ENCODE results near the gene CRABP2.

Gene CRABP2

DNA sequence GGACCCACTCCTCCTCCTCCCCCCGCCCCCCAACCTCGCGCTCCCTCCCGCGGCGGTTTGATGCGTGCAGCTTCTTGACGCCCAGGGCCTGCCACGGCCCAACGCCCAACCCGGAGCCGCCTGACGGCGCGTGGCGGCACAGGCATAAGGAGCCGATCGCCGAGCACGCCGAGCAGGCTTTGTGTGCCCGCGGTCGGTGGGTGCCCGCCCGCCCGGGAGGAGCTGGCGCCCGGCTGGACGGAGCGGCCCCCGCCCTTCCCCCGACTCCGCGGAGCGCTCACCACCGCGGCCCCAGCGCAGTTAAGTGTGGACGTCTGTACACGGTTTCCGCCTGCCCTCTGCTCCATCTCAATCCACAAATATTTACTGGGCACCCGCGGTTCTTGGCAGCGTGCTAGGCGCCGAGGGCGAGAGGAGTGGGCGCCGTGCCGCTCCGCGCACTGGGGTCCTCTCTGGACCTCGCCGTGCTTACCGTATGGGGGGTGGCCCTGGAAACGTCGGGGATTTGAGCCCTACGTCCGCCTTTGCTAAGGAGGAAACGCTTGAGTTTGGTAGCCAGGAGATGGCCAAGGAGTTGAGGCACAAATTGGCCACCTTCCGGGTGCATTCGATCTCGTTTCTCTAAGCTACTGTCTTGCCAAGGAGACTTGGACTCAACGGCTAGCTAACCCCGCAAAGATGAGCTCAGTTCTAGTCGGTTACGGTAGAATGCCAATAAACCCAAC is 46.5 kb upstream of the CRABP2 start:
- Histone ChIP-seq H3K36me3 (ENCODE audit: low read length) (no peaks in the 10 kb centered on the region), H3K9me2 (replicated peaks; ENCODE audit: insufficient read depth, low read length) (no peaks in the 10 kb centered on the region), H4K20me1 (ENCODE audit: low read depth, low read length) (no peaks in the 10 kb centered on the region; the same call in 1 of the 2 replicates), H3K79me2 (ENCODE audit: insufficient read depth, low read length) (peaks cover 50% of the 10 kb centered on the region), H3K9ac (ENCODE audit: low read length) (peak overlapping the region; percentile 86), H3K27me3 (ENCODE audit: low read length) (no peaks in the 10 kb centered on the region), H3K27ac (ENCODE audit: low read depth, low read length) (peak overlapping the region; percentile 70), H3K4me2 (ENCODE audit: low read depth, low read length, poor library complexity, severe bottlenecking) (peak overlapping the region; percentile 84), H3F3A (ENCODE audit: insufficient read depth) (peaks cover 26% of the 10 kb centered on the region), H3K4me3 (ENCODE audit: insufficient read depth, low read length, poor library complexity, severe bottlenecking) (peak overlapping the region; percentile 91), H2AFZ (ENCODE audit: low read depth, low read length, severe bottlenecking) (peak overlapping the region; percentile 11), H3K9me3 (ENCODE audit: insufficient read depth, low read length) (no peaks in the 10 kb centered on the region)
- TF ChIP-seq, protein P1, sequence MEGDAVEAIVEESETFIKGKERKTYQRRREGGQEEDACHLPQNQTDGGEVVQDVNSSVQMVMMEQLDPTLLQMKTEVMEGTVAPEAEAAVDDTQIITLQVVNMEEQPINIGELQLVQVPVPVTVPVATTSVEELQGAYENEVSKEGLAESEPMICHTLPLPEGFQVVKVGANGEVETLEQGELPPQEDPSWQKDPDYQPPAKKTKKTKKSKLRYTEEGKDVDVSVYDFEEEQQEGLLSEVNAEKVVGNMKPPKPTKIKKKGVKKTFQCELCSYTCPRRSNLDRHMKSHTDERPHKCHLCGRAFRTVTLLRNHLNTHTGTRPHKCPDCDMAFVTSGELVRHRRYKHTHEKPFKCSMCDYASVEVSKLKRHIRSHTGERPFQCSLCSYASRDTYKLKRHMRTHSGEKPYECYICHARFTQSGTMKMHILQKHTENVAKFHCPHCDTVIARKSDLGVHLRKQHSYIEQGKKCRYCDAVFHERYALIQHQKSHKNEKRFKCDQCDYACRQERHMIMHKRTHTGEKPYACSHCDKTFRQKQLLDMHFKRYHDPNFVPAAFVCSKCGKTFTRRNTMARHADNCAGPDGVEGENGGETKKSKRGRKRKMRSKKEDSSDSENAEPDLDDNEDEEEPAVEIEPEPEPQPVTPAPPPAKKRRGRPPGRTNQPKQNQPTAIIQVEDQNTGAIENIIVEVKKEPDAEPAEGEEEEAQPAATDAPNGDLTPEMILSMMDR (IDR thresholded peaks at IDR 0.05; ENCODE audit: insufficient read depth, low read length, poor library complexity, severe bottlenecking) = no peak
- TF ChIP-seq EZH2phosphoT487 (conservative IDR thresholded peaks at IDR 0.05; ENCODE audit: low read length) = no peak

- Histone ChIP-seq H3K4me3 (ENCODE audit: insufficient read depth, low read length, poor library complexity, severe bottlenecking) (peak within 1 kb of the TSS; percentile 91), H3K27ac (ENCODE audit: low read depth, low read length) (peak within 1 kb of the TSS; percentile 88), H4K20me1 (ENCODE audit: low read depth, low read length) (no peaks in the 10 kb centered on the region; the same call in 1 of the 2 replicates), H3K9ac (ENCODE audit: low read length) (peak within 1 kb of the TSS; percentile 86), H3K27me3 (ENCODE audit: low read length) (no peaks in the 10 kb centered on the region), H3K9me2 (replicated peaks; ENCODE audit: insufficient read depth, low read length) (no peaks in the 10 kb centered on the region), H3K9me3 (ENCODE audit: insufficient read depth, low read length) (no peaks in the 10 kb centered on the region), H3K36me3 (ENCODE audit: low read length) (no peaks in the 10 kb centered on the region), H2AFZ (ENCODE audit: low read depth, low read length, severe bottlenecking) (peak within 1 kb of the TSS; percentile 11), H3K79me2 (ENCODE audit: insufficient read depth, low read length) (peaks cover 55% of the 10 kb centered on the region), H3F3A (ENCODE audit: insufficient read depth) (peaks cover 26% of the 10 kb centered on the region), H3K4me2 (ENCODE audit: low read depth, low read length, poor library complexity, severe bottlenecking) (peak within 1 kb of the TSS; percentile 84)
- no peak for TF ChIP-seq EZH2phosphoT487 (conservative IDR thresholded peaks at IDR 0.05; ENCODE audit: low read length)
- TF ChIP-seq, protein P1 (IDR thresholded peaks at IDR 0.05; ENCODE audit: insufficient read depth, low read length, poor library complexity, severe bottlenecking) = no peak
These were observed 46.0 kb upstream of the CRABP2 start, which contains the start of gene HDGF for GRCh38 chr1:156751451-156751756. TSS of gene HDGF (minus strand) at chr1:156751675. CDS start at chr1:156751429, 246 bp downstream.

DNA sequence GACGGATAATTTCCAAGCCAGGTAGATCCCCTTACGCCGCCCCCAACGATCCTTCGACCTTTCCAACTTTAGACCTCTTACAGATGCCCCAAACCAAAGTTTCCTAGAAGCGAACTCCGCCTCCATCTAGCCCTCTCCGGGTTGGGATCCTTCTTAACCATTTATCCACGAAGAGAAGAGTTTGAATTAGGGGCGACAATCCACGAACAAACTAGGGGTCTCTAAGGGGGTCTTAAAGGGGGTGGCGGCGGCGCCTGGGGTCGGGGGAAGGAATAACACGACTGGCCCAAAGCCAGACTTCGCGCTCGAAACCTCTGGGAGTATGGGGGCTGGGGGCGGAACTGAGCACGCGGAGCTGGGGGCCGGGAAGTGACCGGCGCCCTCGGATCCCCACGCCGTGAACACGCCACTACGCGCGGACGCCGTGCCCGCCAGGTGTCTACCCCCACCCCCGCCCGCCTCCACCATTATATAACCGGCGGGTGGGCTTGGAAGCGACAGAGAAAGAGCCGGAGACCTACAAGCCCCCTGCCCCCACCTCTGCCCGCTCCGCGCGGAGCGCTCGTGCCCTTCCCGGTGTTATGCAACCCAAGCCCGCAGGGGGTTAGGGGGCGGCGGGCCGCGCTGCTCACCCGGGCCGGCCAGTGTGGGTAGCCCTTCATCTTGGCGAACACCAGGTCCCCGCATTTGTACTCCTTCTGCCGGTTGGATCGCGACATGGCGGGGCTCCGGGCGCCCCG is 45.5 kb upstream of the CRABP2 start:
- TF ChIP-seq EZH2phosphoT487 (conservative IDR thresholded peaks at IDR 0.05; ENCODE audit: low read length) = no peak
- Histone ChIP-seq H3K4me3 (ENCODE audit: insufficient read depth, low read length, poor library complexity, severe bottlenecking) (peak overlapping the region; percentile 91), H3K9me3 (ENCODE audit: insufficient read depth, low read length) (no peaks in the 10 kb centered on the region), H2AFZ (ENCODE audit: low read depth, low read length, severe bottlenecking) (no peak overlapping the region), H3K27me3 (ENCODE audit: low read length) (no peaks in the 10 kb centered on the region), H3K27ac (ENCODE audit: low read depth, low read length) (peak overlapping the region; percentile 88), H3K9me2 (replicated peaks; ENCODE audit: insufficient read depth, low read length) (no peaks in the 10 kb centered on the region), H4K20me1 (ENCODE audit: low read depth, low read length) (no peaks in the 10 kb centered on the region; the same call in 1 of the 2 replicates), H3K4me2 (ENCODE audit: low read depth, low read length, poor library complexity, severe bottlenecking) (peak overlapping the region; percentile 70), H3K79me2 (ENCODE audit: insufficient read depth, low read length) (peaks cover 61% of the 10 kb centered on the region), H3K36me3 (ENCODE audit: low read length) (no peaks in the 10 kb centered on the region), H3K9ac (ENCODE audit: low read length) (peak overlapping the region; percentile 86), H3F3A (ENCODE audit: insufficient read depth) (peaks cover 26% of the 10 kb centered on the region)

Data from SU-DHL-6 (cell line).